Measurements from ENCODE around the gene SLC44A1.

DNA sequence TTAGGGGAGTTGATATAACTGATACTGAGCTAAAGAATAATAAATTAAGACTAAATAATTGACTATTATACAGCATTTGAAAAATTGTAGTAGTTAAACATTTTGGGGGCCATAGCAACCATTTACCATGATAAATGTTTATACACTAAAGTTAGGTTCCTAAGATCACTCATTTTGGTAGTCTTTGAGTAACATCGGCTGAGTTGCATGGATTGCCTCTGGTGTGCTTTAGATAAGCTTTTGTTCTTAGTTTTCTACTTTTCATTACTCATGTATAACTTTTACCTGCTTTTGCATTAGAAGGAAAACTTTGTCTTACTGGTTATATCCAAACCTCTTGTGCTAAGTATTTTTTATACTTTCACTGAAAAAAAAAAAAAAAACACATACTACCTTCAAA is 101.2 kb downstream of the SLC44A1 start:
- TF ChIP-seq, protein P1, sequence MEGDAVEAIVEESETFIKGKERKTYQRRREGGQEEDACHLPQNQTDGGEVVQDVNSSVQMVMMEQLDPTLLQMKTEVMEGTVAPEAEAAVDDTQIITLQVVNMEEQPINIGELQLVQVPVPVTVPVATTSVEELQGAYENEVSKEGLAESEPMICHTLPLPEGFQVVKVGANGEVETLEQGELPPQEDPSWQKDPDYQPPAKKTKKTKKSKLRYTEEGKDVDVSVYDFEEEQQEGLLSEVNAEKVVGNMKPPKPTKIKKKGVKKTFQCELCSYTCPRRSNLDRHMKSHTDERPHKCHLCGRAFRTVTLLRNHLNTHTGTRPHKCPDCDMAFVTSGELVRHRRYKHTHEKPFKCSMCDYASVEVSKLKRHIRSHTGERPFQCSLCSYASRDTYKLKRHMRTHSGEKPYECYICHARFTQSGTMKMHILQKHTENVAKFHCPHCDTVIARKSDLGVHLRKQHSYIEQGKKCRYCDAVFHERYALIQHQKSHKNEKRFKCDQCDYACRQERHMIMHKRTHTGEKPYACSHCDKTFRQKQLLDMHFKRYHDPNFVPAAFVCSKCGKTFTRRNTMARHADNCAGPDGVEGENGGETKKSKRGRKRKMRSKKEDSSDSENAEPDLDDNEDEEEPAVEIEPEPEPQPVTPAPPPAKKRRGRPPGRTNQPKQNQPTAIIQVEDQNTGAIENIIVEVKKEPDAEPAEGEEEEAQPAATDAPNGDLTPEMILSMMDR (IDR thresholded peaks at IDR 0.05): no peak
- no peak for TF ChIP-seq POLR2A (IDR thresholded peaks at IDR 0.05)
